ENCODE measurements around the gene HSPA1L.

The HSPA1L gene

DNA sequence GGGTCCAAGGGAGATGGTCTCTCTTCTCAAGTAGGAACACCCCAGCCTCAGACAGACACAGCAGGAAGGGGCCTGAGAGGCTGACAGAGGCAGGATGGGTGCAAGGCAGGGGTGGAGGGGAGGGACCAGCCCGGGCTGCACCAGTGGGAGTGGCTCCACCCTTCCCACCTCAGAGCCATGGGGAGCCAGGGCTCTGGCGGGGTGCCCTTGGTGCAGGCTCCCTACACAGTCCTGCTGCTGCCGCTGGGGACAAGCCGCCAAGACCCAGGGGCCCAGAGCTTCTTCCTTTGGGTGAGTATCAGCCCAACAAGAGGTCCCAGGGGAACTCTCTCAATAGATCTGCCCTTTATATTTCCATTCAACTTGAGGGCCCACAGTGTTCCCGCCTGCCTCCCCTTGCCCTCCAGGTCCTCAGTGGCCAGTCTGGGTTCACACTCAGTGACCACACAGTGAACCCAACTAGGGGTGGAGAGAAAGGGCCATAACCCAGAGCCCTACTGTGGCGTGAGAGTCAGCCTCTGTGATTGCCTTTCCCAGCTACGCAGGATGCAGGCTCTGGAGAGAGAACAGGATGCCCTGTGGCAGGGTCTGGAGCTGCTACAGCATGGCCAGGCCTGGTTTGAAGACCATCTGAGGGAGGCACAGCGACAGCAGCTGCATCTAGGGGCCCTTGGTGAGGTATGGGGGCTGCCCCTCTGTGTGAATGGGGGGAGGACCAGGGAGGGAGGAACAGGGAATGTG is 52.0 kb downstream of the HSPA1L start:
- no peak for DNase-seq

DNA sequence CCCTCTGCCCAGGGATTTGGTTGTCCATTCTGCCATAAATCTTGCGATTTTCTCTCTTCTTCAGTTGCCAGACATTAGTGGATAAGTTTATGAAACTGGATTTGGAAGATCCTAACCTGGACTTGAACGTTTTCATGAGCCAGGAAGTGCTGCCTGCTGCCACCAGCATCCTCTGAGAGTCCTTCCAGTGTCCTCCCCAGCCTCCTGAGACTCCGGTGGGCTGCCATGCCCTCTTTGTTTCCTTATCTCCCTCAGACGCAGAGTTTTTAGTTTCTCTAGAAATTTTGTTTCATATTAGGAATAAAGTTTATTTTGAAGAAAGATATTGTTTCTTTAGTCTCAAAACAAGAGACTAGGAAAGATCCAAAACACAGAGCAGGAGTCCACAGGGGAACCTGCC is 52.7 kb downstream of the HSPA1L start, which contains the start of gene SAPCD1:
Gene SAPCD1, plus strand, starts transcription at position 301 of the 400 bp plus-strand sequence. CDS start 399 bp downstream, outside the sequence.
- no peak for DNase-seq

GRCh38 chr6:31761343-31761742 is 53.7 kb downstream of the HSPA1L start:
- DNase-seq = no peak

DNA sequence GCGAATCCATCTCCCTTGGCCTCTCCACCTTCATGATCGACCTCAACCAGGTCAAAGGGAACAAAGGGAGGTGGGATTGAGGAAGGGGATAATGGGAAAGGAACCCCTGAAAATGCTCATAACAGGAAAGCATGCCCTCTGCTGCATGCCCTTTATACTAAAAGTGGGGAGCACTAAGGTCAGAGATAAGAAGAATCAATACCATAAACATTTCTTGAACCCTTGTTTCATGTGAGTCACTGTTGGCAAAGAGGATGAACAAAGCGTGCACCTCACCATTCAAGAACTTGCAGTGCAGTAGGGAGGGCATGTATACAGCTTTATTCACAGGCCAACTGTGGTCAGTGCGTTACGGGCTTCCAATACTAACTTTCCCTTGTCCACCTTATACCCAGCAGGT is 54.3 kb downstream of the HSPA1L start:
- no peak for DNase-seq
